ENCODE data around the gene USH1C. TPM values are rescaled to one million over a fixed set of nuclear protein-coding genes. Genes with fewer than 3 reads are reported as not detected.

Gene USH1C
- total RNA-seq, 1 donor from 2014 or later = not detected

DNA sequence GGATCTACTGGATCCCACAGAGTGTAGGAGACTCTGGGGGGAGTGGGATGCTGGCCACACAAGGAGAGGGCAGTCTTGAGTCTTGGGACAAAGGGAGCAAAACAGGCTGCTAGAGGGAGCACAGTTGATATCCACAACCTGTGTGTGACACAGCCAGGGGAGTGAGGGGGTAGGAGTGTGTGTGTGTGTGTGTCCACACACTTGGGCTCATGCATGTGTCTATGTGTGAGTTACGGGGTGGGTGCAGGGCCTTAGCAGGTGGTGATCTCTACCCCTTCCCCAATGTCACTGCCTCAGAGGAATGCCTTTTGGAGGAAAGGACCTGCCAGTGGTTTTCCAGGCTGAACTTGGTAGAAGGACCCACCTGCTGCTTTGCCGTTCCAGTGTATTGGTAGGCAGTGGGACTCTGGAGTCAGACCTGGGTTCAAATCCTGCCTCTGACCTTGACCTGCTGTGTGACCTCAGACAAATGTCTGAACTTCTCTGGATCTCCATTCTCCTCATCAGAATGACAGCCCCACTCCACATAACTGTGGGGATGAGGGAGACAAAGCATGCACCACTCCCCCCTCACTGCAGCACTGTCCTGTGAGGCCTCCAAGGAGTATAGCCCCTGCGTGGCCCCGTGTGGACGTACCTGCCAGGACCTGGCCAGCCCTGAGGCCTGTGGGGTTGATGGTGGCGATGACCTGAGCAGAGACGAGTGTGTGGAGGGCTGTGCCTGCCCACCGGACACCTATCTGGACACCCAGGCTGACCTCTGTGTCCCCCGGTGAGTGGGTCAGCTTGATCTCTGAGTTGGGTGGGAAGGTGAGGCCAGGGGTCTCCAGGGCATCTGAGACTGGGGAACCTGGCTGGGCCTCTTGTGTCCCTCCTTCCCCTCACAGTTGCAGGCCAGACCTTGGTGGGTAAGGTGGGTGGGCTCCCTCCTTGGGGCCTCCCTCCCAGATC, 30.2 kb upstream of the USH1C start:
- TF ChIP-seq, protein P1, sequence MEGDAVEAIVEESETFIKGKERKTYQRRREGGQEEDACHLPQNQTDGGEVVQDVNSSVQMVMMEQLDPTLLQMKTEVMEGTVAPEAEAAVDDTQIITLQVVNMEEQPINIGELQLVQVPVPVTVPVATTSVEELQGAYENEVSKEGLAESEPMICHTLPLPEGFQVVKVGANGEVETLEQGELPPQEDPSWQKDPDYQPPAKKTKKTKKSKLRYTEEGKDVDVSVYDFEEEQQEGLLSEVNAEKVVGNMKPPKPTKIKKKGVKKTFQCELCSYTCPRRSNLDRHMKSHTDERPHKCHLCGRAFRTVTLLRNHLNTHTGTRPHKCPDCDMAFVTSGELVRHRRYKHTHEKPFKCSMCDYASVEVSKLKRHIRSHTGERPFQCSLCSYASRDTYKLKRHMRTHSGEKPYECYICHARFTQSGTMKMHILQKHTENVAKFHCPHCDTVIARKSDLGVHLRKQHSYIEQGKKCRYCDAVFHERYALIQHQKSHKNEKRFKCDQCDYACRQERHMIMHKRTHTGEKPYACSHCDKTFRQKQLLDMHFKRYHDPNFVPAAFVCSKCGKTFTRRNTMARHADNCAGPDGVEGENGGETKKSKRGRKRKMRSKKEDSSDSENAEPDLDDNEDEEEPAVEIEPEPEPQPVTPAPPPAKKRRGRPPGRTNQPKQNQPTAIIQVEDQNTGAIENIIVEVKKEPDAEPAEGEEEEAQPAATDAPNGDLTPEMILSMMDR (IDR thresholded peaks at IDR 0.05; ENCODE audit: partially characterized antibody, unreplicated experiment) = no peak
- Mint-ChIP-seq H3K9me3 (ENCODE audit: unreplicated experiment) (peaks cover 1% of the 10 kb centered on the region), H3K27ac (ENCODE audit: unreplicated experiment) (no peak overlapping the region), H3K4me1 (ENCODE audit: low read depth, unreplicated experiment) (no peaks in the 10 kb centered on the region), H3K4me3 (ENCODE audit: unreplicated experiment) (no peak overlapping the region), H3K27me3 (ENCODE audit: unreplicated experiment) (peaks cover 5% of the 10 kb centered on the region), H3K36me3 (ENCODE audit: unreplicated experiment) (no peaks in the 10 kb centered on the region)
- DNase-seq = no peak

DNA sequence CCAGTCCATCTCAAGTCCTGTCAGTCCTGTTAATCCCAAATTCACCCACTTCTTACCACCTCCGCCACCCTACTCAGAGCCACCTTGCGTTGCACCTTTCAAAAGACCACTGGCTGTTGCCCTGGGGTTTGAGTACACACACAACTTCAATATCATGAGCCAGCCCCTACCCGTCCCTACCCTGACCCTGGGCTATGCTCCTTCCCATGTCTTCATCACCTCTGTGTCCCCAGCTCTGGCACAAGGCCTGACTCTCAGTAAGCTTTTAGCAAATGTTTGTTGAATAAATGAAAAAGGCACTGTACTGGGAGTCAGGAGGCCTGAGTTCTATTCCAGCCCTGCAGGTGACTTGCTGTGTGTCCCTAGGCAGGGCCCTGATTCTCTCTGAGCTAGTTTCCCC, 29.3 kb upstream of the USH1C start:
- H3K9me3 Mint-ChIP-seq (ENCODE audit: unreplicated experiment) = peaks cover 1% of the 10 kb centered on the region
- H3K27ac Mint-ChIP-seq (ENCODE audit: unreplicated experiment) = no peak overlapping the region
- no peaks in the 10 kb centered on the region for H3K36me3 Mint-ChIP-seq (ENCODE audit: unreplicated experiment)
- TF ChIP-seq, protein P1 (IDR thresholded peaks at IDR 0.05; ENCODE audit: partially characterized antibody, unreplicated experiment) = no peak
- no peak for DNase-seq
- peaks cover 5% of the 10 kb centered on the region for H3K27me3 Mint-ChIP-seq (ENCODE audit: unreplicated experiment)
- no peak overlapping the region for H3K4me3 Mint-ChIP-seq (ENCODE audit: unreplicated experiment)
- H3K4me1 Mint-ChIP-seq (ENCODE audit: low read depth, unreplicated experiment) = no peaks in the 10 kb centered on the region

DNA sequence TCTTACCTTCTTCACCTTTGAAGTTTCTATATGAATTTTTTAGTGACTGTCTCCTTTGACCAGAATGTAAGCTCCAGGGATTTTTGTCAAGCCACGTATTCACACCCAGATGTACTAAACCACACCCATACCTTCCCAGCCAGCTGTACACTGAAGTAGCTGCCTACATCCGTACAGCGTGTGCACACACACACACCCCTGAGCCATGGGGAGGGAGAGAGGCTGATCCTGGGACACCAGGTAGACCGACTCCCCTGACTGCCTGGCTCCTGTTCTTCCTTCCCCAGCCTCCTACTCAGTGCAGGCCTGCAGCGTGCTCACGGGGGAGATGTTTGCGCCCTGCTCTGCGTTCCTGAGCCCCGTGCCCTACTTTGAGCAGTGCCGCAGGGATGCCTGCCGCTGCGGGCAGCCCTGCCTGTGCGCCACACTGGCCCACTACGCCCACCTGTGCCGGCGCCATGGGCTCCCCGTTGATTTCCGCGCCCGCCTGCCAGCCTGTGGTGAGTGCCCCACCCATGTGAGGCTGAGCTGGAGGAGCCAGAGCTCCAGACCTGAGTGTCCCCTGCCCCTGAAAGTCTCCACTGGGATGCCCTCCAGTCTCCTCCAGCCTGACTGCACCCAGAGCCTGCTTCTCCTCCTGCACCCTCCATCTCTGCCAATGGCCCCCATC, 28.7 kb upstream of the USH1C start:
- Mint-ChIP-seq H3K36me3 (ENCODE audit: unreplicated experiment) (no peaks in the 10 kb centered on the region), H3K27me3 (ENCODE audit: unreplicated experiment) (peaks cover 5% of the 10 kb centered on the region), H3K4me3 (ENCODE audit: unreplicated experiment) (no peak overlapping the region), H3K27ac (ENCODE audit: unreplicated experiment) (no peak overlapping the region), H3K4me1 (ENCODE audit: low read depth, unreplicated experiment) (no peaks in the 10 kb centered on the region), H3K9me3 (ENCODE audit: unreplicated experiment) (peaks cover 1% of the 10 kb centered on the region)
- DNase-seq = no peak
- TF ChIP-seq, protein P1 (IDR thresholded peaks at IDR 0.05; ENCODE audit: partially characterized antibody, unreplicated experiment) = no peak

DNA sequence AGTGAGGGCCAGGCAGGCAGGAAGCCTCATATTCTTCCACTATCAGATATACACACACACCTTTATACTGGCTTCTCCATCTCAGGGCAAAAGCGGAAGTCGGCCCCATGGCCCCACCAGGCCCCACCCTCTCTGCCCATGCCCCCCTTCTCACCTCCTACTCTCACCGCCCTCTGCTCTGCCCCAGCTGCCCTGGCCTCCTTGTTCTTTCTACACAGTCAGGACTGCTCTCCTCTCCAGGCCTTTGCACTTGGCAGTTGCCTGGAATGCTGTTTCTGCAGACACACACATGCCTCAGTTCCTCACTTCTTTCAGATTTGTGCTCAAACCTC, 28.1 kb upstream of the USH1C start:
- no peak overlapping the region for H3K4me3 Mint-ChIP-seq (ENCODE audit: unreplicated experiment)
- no peaks in the 10 kb centered on the region for H3K36me3 Mint-ChIP-seq (ENCODE audit: unreplicated experiment)
- no peak for DNase-seq

More for the DNA sequence above, 28.1 kb upstream of the USH1C start:
- TF ChIP-seq, protein P1 (IDR thresholded peaks at IDR 0.05; ENCODE audit: partially characterized antibody, unreplicated experiment) = no peak
- Mint-ChIP-seq H3K4me1 (ENCODE audit: low read depth, unreplicated experiment) (no peaks in the 10 kb centered on the region), H3K27me3 (ENCODE audit: unreplicated experiment) (peaks cover 5% of the 10 kb centered on the region), H3K9me3 (ENCODE audit: unreplicated experiment) (peaks cover 1% of the 10 kb centered on the region), H3K27ac (ENCODE audit: unreplicated experiment) (no peak overlapping the region)
